NCI-H345 (cell line): ENCODE results near the gene ABCF2.

ENCODE experiments used
- DNase-seq: peaks from one replicate; lab custom pipeline; 2025; lab: John Stamatoyannopoulos, UW

ABCF2 gene

DNA sequence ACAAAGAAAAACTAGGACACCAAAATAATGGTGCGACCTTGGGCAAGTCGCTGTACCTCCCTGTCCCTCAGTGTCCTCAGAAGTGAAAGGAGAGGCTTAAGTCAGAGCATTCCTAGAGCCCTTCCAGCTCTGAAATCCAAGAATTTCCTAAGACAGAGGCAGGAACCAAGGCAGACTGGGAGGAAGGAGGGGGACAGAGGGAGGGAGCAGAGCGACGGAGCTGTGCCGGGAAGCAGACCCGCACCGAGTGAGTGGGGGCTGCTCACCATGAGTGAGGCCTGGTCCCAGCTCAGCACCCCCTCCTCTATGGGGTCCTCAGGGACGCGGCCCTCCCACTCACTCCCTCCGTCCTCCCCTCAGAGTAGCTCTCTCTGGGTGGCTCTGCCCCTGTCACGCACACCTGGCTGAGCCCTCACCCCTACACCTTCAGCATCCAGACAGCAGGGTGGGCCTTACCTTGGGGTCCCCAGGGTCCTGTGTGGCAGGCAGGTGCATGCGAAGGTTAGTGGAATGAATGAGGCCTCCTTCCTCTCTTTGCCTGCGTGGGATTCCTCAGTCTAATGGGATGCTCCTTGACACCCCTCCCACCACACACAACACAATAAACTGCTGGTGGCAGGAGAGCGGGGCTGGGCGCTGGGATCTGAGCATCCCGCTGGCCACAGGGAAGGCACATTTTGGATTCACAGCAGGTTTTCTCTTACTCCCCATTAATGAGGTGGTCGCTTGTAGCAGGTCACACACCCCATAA, 26.1 kb upstream of the ABCF2 start:
- no peak for DNase-seq

DNA sequence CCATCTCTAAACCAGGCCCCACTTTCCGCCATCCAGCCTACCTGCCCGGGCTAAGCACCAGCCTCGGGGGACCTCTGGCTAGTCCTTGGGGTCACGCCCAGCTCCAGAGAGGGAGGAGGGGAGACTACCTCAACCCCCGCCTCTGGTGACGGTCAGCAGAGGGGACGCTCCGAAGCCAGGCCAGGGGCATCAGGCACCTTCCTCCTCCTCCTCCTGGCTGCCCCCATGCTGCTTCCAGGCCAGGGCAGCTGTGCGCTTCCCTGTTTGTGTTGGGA, 25.5 kb upstream of the ABCF2 start:
- no peak for DNase-seq

DNA sequence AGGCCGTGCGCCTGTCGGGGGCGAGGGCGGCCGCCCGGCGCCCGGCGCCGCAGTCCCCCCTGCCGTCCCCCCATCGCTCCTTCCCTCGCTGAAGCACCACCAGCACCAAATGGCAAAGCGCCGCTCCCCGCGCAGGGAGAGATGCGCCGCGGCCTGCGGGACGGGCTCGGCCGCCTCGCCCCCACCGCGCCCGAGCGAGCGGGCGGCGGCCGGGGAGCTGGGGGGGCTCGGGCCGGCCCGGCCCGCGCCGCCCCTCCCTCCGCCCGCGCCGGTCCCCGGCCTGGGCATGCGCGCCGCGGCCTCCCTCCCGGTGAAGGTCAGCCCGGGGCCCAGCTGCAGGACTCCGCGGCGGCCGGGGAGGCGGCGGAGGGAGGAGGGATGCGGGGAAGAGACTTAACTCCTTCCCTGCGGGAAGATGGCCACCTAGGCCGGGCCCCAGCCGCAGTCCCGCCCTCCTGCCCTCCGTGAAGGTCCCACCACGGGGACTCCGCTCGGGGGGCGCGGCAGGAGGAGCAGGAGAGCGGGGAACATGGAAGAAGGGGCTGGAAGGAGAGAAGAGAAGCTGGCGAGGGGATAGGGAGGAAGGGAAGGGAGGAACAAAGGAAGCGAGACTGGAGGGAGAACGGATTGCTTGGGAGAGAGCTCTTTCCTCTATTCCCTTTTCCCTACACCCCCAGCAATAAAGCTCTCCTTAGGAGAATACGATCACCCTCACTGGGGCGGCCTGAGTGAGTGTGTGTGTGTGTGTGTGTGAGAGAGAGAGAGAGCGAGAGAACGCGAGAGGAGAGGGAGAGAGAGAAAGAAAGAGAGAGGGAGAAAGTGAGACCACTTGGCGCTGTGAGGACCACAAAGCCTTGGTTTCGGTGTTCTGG, 24.9 kb upstream of the ABCF2 start:
- DNase-seq = peak; percentile 70

DNA sequence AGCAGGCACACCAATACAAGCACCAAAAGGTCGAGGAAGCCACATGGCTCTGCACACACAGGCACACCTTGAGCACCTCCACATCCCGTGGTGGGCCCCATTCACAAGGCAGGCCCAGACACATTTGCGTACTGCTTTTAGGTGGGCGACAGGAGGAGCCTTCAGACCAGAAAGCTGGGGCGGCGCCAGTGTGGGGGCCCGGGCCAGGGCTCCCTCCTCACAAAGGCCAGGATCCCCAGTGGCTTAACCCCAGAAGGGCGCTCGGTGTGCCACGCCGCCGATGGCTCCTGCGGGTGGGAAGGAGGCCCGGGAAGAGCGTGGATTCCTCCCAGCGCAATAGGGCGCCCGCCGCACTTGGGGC, 24.3 kb upstream of the ABCF2 start:
- no peak for DNase-seq

DNA sequence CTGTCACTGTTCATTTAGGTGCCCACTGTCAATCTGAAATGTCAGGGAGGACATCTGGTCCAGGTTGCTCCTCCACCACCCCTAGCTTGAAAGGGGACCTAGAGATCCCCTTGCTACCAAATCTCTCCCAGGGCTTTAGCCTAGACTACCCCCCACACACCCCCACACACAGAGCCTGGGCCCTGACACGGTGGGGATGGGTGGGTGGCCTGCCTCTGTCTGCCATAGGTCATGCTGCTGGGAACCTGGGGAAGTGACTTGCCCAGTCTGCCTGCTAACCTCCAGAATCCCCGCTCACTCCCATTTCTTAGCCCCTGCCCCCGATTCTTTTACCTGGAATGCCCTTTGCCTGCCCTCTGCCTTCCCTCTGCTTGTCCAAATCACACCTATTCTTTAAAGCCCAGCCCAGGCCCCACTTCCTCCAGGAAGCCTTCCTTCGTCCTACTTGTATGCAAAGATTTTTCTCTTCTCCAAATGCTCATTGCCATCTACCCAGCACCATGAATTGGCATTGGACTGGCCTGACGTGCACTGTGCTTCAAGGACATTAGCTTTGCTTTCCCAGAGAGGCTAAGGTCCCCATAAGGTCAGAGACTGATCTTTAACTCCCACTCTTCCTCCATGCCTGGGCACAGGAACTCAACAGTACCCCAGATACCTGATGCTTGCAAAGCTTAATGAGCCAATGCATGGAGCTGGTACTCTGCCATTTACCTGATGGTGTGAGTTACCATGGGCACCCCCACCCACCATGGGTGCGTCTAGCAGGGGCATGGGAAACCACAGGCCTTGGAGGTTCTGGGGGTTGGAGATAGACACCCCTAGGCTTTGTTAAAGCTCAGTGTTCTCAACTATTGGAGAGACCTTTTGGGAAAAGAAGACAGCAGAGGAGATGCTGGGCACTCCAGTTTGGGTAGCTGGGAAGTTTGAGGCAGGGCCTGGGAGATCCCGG, 23.5 kb upstream of the ABCF2 start:
- no peak for DNase-seq

DNA sequence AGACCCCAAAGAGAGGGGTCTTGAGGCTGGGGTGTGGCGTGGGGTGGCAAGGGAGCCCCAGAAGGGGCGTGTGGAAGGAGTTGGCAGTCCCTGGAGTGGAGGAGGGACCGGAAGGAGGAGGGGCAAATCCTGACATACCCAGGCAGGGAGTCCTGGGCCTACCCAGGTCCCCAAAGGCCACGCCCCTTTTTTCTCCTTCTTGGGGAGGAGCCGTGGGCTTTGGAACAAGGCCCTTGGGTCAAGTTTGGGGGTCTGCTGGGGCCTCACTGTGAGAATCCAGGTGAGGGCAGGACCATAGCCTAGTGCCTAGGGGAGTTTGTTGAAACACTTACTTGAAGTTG, 22.7 kb upstream of the ABCF2 start:
- DNase-seq = no peak

DNA sequence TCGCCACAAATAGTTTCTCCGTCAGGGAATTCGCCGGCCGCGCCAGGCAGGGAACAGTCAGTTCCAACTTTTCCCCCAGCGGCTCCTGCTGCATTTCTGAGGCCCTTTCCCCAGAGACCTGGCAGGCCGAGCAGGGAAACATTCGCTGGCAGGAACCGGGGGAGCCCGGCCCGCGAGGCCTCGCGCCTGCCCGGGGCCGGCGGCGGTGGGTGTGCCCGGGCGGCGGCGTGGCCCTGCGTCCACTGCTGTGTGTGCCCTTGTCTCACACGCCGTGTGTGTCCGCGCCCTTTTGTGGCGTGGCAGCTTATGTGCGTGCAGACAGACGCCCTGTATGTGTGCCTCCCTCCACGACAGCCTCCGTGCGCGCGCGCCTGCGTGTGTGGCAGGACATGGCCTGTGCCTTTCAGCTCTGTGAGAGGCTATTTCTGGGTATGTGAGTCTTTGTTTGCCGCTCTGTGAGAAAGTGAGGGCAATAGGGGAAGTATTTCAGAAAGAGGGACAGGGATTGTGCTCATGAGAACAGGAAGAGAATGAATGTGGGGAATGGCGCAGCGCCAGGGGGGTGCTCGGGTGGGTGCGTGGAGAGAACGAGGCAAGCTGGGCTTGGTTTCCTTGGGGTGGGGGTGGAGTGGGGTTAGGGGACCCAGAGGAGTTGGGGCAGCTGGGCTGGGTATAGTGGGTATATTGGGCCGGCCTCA, 22.2 kb upstream of the ABCF2 start:
- DNase-seq = no peak

DNA sequence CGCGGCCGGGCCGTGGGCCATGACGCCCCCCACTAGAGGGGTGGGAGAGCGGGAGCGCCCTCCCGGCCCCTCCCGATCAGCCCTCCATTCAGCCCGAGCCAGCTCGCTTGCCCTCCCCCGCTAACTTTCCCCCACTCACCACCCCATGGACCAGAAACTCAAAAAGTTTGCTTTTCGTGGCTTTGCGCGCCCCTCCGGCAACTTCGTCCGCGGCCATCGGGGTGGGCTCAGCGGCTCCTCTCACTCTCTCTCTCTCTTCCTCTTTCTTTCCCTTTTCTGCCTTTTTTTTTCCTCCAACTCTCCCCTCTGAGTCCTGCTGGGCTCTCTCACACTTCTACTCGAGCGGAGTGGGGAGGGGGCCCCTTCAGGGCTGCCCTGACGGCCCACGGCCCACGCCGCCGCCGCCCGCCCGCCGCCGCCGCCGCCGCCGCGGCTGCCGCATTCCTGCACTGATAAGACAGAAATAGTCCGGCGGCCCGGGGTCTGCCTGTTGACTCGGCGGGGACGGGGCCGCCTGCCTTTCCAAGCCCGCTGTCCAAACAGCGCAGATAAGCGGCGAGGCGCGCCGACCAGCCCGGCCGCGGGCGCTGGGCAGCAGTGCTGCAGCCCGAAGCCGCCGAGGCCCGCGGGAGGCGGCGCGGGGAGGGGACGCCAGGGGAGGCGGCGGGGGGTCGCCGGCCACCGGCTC, 21.5 kb upstream of the ABCF2 start, which contains the start of gene SMARCD3:
Gene SMARCD3, minus strand, starts transcription at position 349 of the 688 bp plus-strand sequence. Its CDS starts 132 bp downstream, at position 217.
- DNase-seq = peak; percentile 51

DNA sequence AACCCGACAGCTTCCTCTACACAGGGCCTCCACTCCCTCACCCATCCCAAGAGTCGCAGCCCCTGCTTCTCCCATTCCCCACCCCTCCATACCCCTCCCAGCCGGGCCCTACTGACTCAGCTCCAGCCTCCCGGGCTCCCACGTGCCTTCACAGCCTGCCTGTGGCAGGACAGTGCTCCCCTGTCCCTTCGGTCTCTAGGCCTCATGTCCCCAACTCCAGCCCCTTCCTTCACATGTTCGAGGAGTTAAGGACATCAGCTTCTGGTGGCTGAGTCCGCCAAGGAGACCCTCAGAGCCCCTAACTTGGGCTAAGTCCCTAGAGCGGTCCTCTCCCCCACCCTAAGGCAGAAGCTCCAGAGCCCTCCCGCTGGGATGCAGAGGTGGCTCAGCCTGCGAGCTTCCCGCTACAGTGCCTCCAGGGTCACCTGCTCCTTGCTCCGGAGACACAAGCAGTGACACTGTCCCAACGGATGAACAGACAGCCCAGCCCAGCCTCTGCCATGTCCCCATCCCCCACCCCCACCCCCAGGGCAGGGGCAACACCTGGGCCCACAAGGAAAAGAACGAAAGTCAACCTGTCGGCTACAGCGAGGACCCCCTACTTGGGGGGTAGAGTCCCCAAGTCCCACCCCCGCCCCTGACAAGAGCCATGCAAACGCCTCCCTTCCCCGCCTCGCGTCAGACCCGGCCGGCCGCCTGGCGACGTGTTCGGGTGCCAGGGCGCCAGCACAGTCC, 20.8 kb upstream of the ABCF2 start:
- DNase-seq = no peak

DNA sequence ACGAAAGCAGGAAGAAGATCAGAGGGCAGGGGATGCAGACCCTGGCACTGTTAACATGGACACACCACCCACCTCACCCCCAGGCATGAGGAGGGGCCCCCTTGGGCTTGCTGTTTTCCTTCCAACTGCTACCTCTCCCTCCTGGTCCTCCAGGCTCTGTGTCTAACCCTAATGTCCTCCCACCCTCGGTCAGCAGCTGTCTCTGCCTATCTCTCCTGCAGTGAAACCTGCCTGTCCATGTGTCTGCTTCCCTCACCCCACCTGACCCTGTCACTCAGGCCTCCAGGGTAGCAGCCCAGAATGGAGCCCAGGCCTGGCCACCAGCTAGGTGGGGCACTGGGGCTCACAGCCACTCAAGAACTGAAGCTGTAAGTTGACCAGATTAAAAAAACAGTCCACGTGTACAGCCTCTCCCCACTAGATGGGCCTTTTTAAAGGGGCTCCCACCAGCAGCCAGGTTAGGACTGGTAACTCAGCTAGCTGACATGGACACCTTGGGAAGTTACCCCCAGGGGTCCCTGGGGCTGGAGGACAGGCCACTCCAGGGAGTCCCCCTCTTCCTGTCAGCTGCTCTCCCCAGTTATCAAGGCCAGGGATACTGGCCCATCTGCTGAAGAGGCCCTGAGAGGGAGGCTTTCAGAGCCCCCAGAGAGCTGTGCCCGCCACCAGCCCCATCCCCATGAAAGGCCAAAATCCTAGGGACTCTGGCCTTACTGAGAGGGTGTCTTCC, 20.0 kb upstream of the ABCF2 start:
- DNase-seq = no peak

DNA sequence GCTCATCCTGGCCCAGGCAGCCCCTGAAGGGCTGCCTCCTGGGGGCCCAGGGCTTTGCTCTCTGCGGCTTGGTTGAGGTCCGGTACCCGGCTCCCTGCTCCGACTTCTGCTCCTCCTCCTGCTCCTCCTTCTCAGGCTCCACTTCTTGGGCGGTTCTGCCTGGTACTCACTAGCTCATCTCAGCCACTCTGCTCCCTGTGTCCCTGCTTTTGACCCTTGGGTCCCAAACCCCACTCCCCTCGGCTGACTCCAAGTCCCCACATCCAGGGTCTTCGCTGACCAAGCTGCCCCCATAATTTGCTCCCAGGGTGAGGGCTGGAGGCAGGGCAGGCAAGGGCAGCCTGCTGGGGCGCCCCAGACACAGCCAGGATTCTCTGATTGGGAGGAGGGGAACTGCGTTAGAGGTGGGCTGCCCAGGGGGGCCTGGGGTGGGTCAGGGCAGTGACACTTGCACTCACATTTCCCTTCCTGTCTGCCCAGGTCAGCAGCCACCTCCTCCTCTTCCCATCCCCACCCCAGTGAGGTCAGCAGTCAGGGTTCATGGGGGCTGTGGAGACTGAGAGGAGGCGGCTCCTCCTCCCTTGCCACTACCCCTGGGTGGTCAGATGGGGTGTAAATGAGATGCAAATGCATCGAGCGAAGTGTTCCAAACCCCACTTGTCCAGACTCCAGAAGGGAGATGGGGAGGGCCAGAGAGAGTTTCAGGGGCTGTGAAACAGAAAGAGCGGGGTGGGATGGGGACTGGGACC, 19.3 kb upstream of the ABCF2 start:
- DNase-seq = no peak

DNA sequence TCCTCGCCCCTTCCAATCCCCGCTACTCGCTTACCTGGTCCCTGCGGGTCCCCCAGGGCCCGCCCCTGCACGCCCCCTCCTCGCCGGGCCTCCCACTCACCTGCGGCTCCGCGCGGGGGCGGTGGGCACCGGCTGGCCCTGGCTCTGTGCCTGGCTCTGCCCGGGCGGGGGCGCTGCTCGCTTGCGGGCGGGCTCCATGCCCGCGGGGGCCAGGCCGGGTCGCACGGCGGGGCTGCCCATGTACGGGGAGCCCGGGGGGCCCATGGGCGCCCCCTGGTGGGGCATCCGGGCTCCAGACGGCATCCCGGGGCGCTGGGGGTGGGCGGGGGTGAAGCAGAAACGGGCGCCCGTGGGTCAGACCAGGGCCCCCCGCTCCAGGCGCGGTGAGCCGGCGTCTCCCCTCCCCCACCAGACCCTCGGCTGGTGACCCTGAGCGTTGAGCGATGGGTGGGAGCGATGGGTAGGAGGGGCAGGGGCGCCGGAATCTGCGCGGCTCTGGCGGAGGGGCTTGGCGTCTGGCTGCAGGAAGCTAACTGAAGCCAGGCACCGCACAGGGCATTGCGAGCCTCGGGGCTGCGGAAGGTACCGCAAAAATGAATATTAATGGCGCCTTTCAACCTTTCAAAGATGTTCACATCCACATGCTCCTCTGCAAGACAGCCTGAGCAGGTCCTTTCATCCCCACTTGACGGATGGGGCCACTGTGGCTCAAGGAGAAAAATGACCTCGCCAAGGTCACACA, 18.5 kb upstream of the ABCF2 start:
- peak; percentile 33 for DNase-seq

DNA sequence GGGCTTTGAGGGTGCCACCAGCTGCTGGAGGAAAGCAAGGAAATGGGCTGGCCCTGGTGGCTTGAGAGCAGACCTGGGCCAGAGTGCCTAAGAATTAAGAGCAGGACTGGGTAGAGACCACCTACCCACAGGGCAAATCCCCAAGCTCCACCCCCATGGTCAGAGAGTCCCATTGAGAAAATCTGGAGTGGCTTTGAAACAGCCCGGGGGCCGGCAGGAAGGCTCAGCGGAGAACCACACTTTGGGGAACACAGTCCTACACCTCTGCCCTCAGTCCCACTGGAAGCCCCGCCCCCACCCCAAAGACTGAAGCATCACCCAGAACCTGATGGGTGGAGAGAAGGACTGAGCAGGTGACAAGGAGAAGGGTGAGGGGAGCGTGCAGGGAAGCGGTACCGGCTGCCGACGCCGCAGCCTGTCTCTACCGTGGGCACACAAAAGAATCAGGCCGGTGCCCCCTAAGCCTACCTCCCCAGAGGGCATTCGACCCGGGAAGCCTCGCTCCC, 17.9 kb upstream of the ABCF2 start:
- DNase-seq = no peak

DNA sequence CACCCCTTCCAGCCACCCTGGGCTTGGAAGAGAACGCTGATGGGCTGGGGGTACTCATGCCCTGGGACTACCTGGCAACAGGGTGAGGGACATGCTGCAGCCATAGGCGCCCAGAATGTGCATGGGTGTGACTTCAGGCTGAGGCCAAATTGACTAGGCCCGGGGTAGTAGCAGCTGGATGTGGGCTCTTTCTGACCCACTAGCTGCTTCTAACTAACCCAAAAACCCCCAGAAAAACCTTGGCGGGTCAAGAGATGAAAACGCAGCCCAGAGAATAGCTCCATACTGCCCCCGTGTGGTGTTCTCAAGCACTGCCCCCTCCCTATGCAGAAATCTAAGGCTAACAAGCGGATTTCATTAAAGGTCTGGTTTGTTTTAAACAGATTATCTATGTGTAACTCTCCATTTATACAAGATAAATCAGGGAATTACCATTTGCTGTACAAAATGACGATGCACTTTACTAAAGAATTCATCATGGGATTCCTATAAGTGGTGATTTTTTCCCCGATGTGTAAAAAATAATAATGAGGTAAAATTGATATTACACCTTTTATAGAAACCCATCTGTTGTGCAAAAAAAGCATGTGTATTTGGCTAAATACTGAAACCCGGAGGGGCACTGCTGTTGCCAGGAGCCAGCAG, 17.3 kb upstream of the ABCF2 start:
- peak; percentile 64 for DNase-seq

DNA sequence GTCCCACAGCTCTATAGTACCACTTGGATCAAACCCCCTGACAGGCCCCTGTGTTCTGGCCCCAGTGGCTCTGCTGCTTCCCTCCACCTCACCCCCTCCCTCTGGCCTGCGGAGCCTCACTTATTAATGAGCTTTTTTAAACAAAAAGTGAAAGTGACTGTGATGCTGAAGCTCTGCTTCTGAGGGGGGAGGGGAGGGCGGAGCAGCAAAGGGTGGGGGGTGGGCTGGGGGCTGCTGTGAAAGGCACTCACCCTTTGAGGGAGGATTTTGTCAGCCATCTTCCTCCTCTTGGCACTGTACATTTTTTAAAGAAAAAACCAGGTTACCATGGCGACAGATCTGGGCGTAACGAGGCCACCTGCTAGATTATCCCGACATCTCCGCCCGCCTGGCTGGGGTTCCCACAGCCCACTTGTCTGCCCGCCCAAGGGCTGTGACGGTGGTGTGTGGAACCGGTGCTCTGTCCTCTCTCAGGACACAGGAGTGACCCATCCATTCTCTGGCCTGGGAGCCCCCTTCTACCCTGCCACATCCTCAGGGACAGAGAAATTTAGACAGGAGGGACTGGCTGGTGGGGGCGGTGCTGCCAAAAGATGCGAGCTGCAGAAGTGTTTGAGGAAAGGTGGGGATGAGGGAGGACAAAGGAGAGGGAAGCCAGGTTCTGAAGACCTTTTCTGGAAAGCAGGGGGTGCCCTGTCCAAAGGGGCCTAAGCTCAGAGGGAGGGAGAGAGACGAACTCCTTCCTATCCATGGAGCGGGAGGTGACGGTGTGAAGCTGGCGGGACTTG, 16.6 kb upstream of the ABCF2 start:
- DNase-seq = peak; percentile 22

DNA sequence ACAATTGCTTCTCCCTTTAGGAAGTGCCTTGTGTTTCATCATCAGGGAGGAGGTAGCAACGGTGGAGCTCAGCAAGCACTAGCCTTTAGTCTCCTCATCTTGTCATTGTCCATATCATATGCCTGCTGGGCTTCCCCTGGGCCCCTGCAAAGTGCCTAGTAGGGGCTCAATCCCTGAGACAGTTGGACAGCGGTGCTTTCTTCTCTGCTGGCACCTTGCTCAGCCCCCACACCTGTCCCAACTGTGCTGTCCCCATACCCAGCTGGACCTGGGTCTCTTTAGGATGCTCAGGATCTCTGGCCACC, 16.0 kb upstream of the ABCF2 start:
- no peak for DNase-seq
